Activated CD8-positive, alpha-beta memory T cell treated with anti-CD3 and anti-CD28 coated beads for 4 hours (primary cell): ENCODE results near the gene GORASP1.

Experiments
- DNase-seq, 2 donors: peaks; one replicate each; pipeline ENCODE4 v3.0.0-alpha.2; 2020; ENCODE audit warnings: low read depth in 2 of 2

Gene GORASP1

GRCh38 chr3:39107388-39108199, at the start of gene GORASP1, which contains the start of gene TTC21A:
GORASP1 (minus strand) TSS chr3:39107627; CDS start chr3:39107541, 86 bp downstream.
TTC21A (plus strand) TSS chr3:39107680; CDS start chr3:39107838, 158 bp downstream.
- peak; percentile 29 to 34 for DNase-seq

DNA sequence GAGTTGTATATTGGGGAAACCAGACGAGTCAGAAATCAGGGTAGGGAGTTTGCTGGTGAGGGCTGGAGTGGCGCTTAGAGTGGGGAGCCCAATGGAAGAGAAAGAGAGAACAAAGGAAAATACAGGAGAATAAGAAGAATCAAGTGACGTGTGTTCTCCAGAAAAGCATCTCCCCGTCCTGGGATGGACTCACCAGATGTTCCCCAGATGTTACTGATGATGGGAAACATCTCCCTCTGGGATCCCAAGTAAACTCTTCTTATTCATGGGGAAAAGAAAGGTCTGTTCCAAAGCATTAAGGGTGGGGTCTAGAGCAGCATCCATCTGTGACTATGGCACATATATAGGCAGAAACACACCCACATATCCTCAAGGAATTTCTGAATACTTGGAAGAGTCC, 49.0 kb upstream of the GORASP1 start:
- DNase-seq = no peak

GRCh38 chr3:39154280-39155021, 47.0 kb upstream of the GORASP1 start:
- no peak for DNase-seq

DNA sequence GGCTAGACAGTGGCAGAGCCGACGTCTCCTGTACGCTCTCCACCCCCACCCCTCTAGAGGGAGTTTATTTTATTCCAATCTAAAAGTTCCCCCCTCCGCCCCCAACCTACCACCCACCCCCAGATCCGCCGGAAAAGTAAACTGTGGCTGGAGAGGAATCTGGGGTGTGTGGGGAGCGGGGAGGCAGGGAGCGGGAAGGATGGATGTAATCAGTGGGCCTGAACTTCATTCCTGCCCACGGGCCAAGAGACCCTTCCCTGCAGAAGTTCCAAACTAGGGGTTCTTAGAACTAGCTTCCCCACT, 46.5 kb upstream of the GORASP1 start:
- no peak for DNase-seq

DNA sequence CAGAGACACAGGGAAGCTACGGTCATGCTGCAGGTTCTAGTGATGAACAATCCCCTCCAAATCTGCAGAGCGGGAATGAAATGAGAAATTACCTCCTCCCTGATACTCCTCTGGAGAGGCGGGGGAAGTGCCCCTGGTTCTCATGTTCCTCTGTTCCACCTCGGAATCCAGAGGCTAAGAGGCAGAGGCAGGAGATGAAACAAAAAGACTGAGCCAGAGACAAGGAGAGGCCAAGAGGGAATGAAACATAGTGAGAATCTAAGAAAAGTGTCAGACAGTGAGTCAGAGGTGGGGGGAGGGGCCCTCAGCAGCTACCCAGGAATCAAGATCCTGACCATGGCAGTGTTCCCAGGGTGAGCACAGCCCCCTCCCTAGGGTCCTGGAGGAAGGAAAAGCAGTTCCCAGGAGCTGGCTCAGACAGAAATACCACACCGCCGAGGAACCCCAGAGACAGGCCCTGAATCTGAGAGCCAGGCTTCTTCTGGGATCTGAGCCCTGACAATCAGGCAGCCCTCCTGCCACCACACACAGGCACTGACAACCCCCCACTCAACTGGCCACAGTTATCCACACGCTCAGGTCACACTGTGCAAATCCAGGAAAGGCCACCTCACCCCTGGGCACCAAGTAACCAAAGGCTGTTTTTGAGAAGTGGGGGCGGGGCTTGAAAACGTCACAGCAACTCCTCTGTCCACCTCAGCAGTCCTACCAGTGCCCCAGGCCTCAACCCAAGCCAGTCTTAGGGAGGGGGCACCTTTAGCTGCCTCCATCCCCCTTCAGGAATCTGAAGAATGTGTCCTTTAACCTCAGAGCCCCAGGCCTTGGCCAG, 43.6 kb upstream of the GORASP1 start:
- DNase-seq = no peak

DNA sequence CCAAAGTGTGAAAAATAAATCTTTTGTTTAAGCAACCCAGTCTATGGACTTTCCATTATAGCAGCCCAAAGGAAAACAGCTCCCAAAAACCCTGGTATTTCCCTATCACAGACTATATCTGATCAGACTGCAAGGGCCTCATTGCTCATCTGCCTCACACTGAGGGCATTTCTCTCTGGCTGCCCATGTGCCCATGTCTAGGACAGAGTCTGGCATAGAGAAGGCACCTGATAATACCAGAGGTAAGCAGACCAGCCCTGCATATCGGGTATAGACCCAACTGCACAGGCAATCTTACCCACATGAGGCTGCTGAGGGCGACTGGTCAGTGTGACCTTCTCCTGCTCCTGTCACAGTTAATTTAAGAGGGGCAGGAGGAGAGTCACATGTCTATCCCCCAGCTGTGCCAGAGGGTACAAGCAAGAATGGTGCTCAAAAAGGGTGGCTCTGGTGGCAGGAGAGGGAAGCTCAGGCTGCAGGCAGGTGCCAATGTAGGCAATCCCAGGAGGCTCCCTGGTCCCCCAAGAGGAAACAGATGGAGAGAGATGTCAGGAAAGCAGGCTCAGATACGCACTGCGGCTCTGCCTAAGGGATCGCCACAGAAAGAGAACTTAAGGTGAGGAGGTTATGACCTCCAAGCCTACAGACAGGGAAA, 42.8 kb upstream of the GORASP1 start:
- DNase-seq = no peak

- DNase-seq = no peak
These were observed 42.2 kb upstream of the GORASP1 start for GRCh38 chr3:39149498-39150147.

- DNase-seq = no peak
These were observed 41.6 kb upstream of the GORASP1 start for GRCh38 chr3:39149059-39149455.

- DNase-seq = no peak
These were observed 41.1 kb upstream of the GORASP1 start for GRCh38 chr3:39148435-39149058.

DNA sequence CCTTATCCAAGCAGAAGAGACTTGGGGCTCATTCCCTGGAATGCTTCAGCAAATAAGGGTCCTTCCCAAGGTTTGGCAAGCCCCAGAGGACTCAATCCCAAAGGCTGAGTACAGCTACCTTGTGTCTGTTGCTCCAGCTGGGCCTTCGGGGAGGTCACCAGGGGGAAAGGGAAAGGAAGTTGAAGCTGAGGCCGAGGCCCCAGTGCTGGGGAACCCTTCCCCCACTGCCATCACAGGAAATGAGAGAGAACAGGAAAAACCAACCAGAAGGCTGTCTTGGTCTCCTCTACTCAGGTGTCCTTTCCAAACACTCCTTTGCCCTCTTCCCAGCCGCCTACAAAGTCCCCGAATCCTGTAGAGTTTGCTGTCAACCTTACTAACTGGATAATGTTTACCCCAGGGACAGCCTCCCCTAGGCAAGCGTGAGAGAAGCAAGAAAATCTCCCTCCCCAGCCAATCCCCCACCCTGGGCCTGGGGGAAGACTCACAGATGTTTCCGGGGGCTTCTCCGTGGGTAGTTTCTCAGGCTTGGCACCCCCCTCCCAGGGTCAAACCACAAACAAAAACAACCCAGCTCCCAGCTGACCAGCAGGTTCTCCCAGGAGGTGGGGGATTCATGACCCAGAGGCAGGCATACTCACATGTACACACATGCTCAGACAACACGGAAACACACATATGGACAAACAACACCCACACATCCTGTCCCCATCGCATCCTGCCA, 40.4 kb upstream of the GORASP1 start:
- no peak for DNase-seq

DNA sequence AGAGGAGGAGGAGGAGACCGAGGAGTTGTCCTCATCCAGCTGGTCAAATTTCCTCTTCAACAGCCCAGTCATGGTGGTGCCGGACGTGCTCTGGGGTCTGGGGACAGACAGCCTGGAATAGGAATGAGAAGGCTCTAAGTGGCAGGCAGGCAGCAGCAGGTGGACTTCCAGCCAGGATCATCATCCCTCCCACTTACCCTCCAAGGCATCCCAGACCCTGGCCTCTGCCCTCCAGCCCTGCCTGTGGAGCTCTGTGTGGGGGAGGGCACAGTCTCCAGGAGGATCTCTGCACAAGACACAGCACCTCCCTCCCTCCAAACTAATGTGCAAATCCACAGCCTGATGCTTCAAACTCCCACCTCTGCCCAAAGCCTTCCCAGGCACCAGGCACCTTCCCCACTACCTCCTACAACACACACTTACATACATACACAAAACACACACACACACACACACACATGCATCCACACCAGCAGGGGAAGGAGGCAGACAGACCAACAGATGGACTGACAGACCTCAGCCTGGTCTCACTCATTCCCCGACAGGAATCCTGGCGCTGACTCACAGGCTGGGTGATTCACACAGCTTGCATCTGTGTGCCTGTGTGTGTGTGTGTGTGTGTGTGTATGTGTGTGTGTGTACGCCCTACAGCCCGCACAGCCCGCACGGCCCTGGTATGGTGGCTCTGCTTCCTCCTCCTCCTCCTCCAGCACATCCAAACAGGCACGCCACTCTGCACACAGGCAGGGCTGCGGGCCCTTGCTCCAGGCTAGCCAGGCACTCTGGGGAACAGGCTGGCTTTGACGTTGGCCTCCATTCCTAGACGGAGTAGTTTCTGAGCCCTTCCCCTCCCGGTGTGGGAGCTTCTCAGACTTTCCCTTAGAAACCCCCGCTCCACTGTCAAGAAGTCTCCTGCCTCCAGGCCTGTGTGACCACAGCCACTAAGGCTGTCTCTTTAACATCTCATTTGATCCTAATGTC, 39.5 kb upstream of the GORASP1 start:
- peak; percentile 62 to 64 for DNase-seq

DNA sequence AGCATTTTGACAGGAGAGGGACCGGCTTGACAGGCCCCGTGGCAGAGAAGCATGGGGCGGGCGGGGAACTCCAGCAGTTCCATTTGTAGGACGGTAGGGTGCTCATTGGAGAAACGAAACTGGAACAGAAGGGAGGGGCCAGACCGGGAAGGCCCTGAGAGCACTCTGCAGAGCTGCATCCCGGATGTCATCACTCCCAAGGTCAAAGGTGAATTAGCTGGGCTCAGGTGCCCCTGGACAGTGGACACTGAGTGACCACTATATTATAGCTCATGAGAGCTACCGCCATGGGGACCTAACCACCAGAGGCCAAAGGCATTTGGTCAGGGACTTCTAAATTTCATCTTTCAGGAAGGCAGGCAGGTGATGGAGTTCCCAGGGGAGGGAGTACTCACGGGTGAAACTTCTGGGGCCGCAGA, 38.7 kb upstream of the GORASP1 start:
- DNase-seq = no peak

- no peak for DNase-seq
These were observed 37.4 kb upstream of the GORASP1 start for GRCh38 chr3:39144748-39145380.

- no peak for DNase-seq
These were observed 36.8 kb upstream of the GORASP1 start for GRCh38 chr3:39144095-39144747.

GRCh38 chr3:39143051-39143885, 35.8 kb upstream of the GORASP1 start:
- no peak for DNase-seq

GRCh38 chr3:39142067-39142466, 34.6 kb upstream of the GORASP1 start:
- DNase-seq = no peak
